Measurements from ENCODE around the gene PCNX1.
"Not testable (repeated sequence)": the region's sequence is repeated elsewhere in the genome, so short reads cannot be mapped to it uniquely, and the experiment has no call there.

Gene PCNX1

DNA sequence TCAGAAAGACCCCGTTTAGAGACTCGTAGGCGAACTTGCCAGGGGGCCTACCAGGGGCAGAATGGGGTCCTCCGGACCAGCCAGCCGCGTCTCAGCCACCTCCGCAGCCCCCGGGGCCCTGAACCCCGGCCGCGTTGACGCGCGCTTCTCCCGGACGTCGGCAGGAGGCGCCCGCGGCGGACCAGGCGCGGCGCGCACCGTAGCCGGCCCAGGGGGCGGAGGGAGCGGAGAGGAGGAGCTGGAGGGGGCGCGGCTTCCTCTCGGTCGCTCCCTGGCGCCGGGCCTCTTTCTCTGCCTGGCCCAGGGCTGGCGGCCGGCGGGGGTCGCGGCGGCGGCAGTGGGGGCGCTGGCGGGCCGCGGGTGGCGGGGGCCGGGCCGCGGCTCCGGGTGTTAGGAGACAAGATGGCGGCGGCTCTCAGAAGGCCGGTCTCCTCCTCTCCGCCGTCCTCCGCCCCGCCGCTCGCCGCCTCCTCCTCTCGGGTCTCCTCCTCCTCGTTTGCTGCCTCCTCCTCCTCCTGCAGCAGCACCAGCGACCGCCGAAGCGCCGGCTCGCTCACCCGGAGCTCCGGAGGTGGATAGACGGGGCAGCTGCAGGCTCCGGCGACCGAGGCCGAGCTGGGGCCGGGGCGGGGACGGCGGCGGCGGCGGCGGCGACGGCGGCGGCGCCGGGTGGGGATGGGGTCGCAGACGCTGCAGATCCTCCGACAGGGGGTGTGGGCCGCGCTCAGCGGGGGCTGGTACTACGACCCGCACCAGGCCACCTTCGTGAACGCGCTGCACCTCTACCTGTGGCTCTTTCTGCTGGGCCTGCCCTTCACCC is at the start of gene PCNX1:
PCNX1 (plus strand) TSS at position 284 of the 820 bp plus-strand sequence; CDS start at position 676, 392 bp downstream.
- DNase-seq (ENCODE audit: low read depth) = peak; percentile 79

DNA sequence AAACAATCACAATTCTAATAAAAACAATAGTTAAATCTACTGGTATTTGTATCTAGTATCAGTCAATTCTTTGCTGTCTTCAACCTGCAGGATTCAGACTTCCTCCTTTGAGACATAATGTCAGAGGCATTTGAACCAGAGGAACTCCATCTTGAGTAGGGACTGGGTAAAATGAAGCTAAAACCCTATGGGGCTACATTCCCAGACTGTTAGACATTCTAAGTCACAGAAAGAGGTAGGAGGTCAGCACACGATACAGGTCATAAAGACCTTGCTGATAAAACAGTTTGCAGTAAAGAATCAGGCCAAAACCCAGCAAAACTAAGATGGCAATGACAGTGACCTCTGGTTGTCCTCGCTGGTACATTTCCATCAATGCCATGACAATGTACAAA is 49.8 kb upstream of the PCNX1 start:
- no peak for DNase-seq (ENCODE audit: low read depth)

DNA sequence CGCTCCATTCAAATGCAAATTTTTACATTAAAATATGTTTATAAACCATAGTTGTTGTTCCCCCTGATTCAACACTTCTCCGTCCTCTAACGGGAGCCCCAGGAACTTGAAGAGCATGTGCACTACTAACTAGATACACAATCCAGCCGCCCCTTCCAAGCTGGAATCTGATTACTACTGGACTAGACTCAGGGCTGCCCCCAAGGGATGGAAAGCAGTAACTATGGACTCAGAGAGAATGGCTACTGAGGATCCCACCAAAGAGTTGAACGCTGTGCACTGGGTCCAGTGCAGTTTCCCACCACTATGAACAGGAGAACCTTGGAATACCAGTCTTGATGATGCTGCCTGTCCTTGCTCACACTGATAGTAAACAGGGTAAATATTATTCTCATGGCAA is 48.6 kb upstream of the PCNX1 start:
- DNase-seq (ENCODE audit: low read depth) = no peak

DNA sequence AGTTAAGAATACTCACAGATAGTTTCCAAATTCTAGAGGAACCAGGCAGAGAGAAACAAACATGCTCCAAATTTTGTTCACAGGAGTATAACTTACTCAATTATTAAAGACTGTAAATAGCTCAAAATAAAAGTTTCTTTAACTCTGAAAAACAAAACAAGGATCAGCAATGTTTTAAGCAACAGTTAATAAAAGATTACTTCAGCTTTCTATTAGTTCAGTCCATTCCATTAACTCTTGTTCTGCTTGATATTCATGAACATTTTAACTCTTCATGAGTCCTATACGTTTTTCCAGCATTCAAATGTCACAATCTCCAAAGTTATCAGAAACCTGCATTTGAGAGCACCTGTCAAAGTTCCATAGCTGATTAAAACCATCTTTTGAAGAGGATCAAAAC is 40.3 kb upstream of the PCNX1 start:
- DNase-seq (ENCODE audit: low read depth) = not testable (repeated sequence)

DNA sequence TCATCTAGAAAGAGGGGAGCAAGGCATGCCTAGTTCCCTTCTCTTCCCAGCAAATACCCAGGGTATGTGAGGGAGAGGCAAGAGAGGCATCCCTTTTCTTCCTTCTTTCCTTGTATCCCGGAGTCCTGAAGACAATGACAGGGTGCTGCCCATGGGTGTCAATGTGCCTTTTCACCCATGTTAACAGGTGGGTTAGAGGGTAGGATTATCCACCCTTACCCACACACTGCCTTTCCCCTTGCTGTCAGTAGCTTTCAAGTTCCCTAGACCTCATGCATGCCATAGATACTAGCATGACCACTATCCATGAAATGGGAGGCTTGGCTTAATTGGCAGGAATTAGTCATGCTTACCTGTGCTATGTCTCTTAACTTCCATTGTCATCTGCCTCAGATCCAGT is 36.3 kb upstream of the PCNX1 start:
- DNase-seq (ENCODE audit: low read depth) = no peak

DNA sequence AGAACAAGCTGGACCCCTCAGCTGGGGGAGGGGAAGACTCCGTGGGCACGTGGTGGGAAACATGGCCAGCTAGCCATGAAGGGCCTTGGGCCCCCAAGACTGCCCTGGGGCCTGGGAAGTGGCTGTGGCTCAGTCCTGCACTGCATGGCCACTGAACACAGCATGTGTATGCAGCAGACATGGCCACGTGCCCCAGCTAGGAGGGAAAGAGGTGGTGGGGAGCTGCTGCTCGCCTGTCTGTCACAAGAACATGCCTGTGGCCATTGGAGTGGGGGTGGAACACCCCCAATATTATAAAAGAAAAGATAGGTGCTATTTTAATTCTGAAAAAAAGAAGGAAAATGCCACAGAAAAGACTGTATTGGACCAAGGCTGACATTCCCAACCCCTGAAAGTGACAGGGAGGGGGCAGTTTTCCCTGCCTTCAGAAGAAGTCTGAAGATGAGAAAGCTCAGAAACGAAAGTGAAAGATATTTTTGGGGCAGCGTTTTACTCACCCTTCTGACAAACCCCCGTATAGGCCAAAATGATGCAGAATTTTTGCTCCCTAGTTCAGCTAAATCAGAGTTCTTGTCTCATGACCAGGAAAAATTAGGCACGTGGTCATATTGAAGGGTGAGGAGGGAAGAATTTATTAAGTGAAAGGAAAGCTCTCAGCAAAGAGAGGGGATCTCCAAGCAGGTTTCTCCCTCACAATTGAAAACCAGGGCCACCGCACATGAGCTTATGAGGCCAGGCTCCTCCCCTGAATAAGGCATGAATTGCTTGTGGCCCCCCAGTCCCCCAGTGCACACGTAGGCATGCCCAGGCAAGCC is 35.2 kb upstream of the PCNX1 start:
- DNase-seq (ENCODE audit: low read depth) = no peak

DNA sequence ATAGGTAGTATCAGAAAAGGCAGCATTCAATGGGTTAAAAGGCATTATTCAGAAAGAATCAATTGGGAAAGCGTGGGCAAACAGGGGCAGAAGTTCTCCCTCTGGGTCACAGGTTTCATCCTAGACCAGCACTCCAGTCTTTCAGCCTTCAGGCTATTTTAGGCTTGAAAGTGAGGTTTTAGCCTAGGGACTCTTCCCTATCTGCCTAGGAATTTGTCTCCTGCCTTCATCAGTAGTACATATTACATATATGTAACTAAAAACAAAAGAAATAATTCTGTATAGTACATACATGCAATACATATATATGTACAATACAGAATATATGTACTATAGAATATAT is 34.6 kb upstream of the PCNX1 start:
- DNase-seq (ENCODE audit: low read depth) = no peak

DNA sequence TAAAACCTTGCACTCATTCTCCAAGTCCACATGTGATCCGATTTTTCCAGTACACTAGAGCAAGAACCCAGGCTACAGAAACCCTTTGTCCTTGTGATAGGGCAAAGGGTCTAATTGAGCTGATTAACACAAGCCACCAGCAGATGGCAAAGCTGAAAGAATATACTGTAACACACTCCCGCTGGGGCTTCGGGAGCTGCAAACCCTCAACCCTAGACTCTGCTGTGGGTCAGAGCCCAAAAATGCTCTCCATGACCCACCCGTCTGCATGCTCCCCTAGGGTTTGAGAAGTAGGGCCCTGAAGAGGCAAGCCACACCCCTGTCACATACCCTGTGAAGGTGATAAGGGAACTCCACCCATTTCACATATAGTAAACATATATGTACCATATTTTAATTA is 33.6 kb upstream of the PCNX1 start:
- DNase-seq (ENCODE audit: low read depth) = no peak

DNA sequence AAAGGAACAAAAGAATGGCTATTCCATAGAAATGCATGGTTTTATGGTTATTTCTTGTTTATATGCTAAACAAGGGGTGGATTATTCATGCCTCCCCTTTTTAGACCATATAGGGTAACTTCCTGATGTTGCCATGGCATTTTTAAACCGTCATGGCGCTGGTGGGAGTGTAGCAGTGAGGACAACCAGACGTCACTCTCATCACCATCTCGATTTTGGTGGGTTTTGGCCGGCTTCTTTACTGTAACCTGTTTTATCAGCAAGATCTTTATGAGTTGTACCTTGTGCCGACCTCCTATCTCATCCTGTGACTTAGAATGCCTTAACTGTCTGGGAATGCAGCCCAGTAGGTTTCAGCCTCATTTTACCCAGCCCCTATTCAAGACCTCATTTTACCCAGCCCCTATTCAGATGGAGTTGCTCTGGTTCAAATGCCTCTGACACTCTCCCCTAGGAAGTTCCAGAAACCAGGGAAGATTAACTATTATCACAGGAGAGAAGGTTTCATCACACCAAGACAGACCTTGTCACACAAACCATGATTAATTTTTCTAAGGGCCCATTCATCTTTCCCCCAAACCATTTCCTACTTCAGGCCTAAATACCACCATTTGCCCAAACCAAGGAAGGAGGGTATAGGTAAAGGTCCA is 31.3 kb upstream of the PCNX1 start:
- not testable (repeated sequence) for DNase-seq (ENCODE audit: low read depth)

DNA sequence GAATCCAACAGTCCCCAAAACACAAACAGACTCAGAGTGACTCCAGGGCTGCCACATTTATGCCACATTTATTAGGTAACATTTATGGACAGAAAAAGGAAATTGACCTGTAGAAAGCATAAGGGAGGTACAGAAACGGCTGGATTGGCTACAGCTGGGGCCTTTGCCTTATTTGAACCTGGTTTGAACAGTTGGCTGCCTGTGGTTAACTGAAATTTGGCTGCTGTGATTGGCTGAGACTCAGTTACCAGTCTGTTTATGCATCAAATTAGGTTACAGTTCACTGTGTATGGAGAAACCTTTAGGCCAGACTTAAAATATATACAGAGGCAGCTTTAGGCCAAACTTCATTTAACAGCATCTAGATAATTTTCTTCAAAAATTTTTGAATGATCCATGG is 27.8 kb upstream of the PCNX1 start:
- DNase-seq (ENCODE audit: low read depth) = no peak

DNA sequence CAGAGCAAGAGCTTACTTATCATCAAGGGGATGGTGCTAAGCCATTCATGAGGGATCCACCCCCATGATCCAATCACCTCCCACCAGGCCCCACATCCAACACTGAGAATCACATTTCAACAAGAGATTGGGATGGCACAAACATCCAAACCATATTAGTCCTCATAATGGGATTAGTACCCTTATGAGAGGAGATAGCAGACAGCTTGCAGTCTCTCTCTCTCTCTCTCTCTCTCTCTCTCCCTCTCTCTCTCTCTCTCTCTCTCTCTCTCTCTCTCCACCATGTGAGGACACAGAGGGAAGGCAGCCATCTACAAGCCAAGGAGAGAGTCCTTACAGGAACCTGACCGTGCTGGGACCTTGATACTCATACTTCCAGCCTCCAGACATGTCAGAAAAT is 26.4 kb upstream of the PCNX1 start:
- not testable (repeated sequence) for DNase-seq (ENCODE audit: low read depth)

DNA sequence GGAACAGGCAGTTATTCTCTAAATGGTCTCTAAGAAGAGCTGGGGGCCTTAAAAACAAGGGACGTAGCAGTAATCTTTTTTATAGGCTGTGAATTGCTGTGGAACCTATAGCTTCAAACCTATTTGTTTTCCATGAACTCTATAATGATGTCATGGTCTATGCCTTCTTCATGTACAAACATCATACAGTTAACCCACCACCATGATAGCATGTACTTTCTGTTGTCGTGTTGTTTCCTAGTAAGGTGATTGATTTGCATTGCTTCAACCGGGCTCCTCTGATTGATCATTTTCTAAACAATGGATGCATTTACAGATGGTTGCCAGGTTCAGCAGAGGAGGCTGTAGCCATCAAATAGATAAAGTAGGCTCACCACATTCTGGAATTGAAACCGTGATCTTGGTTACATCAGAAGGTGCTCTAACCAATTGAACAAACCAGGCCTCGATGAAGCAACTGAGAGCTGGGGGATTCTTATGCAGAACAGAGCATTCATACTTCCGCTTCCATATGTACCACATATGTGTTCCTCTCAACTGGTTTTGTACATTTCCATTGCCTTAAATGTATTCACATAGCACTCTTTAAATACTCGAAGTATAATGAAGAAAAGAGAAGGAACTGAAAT is 25.6 kb upstream of the PCNX1 start:
- no peak for DNase-seq (ENCODE audit: low read depth)

DNA sequence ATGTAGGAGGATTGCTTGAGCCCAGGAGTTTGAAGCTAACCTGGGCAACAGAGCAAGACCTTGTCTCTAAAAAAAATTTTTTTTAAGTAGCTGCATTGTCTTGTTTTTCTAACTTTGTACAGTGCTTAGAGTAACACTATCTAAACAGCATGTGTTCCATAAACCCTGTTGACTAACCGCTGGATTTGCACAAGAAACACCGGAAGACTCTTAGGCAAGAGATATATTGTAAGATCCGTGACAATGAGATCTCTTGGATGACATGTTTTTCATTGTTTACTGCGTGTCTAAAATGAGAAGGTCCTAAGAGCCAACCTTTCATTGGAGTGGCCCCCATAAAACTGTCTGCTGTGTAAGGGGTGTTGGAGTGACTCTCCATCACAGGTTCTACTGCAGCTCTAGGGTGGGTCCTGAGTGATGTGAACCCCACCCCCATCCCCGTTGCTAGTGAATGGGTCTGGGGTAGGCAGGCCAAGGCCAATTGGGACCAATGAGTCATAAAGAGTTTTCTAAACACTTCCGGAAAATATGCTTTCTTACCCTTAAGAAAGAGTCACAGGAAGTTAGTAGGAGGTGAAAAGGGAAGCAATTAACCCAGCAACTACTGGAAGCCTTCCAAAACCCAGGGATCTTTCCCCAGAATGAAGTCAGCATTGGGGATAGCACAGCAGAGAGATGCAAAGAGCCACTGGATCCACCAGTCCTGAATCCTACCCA is 24.3 kb upstream of the PCNX1 start:
- DNase-seq (ENCODE audit: low read depth) = no peak

DNA sequence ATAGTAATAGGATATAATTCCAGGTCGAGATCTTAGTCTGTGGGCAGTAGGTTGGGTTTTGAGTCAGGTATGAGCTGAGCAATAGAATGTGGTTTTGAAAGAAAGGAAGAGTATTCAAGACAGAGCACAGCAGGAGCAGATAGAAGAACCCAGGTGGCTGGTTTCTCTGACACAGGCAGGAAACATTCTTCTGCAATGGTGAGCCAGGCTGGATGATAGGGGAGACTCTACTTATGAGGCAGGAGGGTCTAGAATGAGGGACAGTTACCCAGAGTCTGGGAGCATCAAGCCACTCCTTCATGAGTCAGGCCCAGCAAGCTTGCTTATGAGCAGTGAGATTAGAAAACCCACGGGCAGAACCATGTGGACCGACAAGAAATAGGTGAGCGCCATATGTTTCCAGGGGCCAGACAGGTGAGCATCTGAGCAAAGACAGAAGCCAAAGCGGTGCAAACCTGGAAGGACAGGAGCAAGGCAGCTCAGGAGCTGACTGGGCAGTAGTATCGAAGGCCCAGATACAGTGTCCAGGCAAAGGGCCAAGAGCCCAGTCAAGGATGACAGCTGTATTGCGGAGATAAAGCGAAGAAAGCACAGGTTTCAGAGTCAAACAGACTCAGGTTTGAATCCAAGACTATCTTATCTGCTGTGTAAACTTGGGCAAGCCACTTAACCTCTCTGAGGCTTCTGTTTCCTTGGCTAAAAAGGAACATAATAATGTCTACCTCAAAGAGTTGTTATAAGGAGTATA is 22.5 kb upstream of the PCNX1 start:
- no peak for DNase-seq (ENCODE audit: low read depth)

DNA sequence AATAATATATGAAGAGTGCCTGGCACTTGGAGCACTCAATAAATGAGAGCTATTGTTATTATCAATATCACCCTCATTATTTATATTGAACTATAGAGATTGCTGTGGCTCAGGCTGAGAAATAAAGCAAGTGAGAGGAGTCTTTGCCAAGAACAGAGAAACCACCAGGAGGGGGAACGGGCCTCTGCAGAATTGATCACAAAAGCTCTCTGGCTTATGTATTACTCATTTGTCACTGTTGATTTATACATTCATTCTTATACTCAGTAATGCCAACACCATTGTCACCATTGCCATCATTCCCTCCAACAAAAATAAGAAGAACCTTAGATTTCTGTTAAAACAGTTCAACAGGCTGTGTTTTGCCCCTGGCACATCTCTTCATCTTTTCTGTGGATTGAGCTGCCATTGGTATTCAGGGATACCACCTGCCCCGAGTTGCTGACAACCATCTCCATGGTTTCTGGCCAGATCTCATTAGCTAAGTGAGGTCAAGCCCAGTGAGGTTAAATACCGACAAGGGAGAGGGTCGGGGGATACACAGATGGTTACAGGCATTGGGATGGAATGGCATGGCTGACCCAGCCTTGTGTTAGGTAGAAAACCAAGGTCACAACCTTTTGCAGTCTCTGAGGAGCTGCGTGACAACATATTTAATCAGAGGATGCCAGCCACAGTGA is 21.8 kb upstream of the PCNX1 start:
- DNase-seq (ENCODE audit: low read depth) = no peak

DNA sequence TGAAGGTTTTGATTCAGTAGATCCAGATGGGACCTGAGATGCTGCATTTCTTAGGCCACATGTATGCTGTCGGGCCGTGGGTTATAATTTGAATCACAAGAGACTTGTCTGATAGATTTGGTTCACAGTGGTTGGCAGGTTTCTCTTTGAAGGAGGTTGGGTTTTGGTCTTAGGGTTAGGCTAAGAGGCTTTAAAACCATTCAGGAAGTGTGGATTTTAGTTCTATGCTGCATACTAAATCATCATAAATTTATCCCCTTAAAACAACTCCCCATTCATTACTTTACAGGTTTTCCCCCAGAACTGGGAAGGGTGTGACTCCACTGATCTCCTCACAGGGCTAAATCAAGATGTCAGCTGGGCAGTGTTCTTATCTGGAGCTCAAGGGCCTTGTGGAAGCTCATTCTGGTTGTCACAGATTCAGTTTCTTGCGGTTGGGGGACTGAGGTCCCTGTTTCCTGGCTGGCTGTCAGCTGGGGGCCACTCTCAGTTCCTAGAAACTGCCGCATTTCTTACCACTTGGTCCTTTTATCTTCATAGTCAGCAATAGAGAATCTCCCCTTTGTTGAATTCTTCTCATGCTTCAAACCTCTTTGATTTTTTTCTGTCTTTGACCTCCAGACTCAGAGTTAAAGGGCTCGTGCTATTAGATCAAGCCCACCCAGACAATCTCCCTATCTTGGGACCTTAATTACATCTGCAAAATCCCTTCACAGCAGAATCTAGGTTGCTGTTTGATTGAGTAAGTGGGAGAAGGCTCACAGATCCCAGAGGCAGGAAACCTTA is 20.6 kb upstream of the PCNX1 start:
- DNase-seq (ENCODE audit: low read depth) = no peak

DNA sequence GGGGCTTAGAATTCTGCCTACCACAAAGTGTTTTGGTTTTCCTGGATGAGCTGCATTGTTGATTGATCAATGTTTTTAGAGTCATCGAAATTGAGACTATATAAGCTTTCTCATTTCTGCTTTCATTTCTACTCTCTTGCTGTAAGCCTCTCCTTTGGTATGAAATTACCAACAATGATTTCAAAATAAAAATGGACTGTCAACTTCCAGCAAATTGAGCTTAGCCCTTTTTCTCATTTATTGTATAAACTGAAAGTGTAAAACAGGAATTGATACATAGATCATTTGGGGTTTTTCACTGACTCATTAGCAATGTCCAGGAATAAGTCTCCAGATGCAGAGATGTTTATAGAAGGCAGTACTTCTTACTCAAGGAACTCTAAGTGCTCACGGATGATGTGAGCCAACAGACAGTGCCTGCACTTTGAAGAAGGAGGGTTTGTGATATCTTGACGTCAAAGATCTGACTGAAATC is 20.0 kb upstream of the PCNX1 start:
- DNase-seq (ENCODE audit: low read depth) = no peak

DNA sequence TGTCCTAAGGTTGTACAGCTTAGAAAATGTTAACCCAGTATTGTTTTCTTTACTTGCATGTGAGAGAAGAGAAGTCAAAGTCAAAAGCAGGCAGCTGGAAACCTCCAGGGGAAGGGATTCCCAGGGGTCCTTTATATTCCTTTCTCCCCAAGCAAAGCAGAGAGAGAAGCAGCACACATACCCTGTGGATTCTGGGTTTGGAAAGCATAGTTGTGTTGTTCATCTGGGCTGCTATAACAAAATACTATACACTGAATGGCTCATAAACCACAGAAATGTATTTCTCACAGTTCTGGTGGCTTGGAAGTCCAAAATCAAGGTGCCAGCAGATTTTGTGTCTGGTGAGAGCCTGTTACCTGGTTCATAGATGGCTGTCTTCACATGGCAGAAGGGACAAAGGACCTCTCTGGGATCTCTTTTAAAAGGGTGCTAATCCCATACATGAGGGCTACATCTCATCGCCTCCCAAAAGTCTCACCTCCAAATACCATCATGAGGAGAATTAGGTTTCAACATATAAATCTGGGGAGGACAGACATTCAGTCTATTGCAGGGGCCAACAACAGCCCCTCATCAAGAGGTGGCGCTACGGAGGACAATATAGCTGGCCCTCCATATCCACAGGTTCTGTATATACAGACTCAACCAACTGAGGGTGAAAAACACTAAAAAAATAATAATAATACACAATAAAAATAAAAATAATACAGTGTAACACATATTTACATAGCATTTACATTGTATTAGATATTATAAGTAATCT is 19.3 kb upstream of the PCNX1 start:
- DNase-seq (ENCODE audit: low read depth) = no peak

DNA sequence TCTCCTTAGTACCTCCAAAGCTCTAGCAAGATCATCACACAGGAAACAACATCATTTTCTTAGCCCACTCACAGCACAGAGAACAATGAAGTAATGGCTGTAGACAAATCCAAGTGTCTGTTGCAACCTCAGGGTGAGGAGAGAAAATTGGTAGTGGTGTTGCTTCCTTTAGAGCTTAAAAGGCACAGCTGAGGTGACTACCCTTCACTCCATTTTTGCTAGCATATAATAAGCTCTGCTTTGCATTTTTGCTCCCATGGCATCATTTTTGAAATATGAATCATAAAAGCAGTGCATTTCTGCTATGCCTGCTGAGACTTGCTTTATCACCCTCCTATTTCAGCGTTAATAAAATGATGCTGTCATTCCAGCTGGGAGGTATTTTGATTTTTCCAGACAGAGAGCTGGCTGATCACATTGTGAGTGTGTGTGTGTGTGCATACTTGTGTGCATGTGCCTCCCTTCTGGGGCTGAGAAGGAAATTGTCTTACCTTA is 18.5 kb upstream of the PCNX1 start:
- DNase-seq (ENCODE audit: low read depth) = no peak
